Effector memory CD8-positive, alpha-beta T cell (primary cell): ENCODE results near the gene ANKRD16.
"Not testable (repeated sequence)": the region's sequence is repeated elsewhere in the genome, so short reads cannot be mapped to it uniquely, and the experiment has no call there.

Experiments
- ATAC-seq: fragments of 150-1000 bp; cut with Tn5 transposase; replicated peaks from 2 replicates; pipeline ENCODE4 v1.10.0; 2021; ENCODE audit warnings: mild to moderate bottlenecking, moderate library complexity
- DNase-seq, 3 experiments: peaks; one replicate each; pipeline ENCODE4 v3.0.0; 2021
- H3K27ac Mint-ChIP-seq, 2 donors: one replicate each; pipeline ENCODE4 v1.8.0; 2022; ENCODE audit warnings: mild to moderate bottlenecking in 2 of 2, mixed read lengths in 2 of 2, moderate library complexity in 2 of 2
- H3K27me3 Mint-ChIP-seq, 2 donors: one replicate each; pipeline ENCODE4 v1.8.0; 2022; ENCODE audit warnings: mixed read lengths in 2 of 2
- H3K36me3 Mint-ChIP-seq: one replicate; pipeline ENCODE4 v1.8.0; 2022; ENCODE audit warnings: mild to moderate bottlenecking, moderate library complexity, mixed read lengths; ENCODE audit not compliant: insufficient read depth
- H3K4me1 Mint-ChIP-seq, 2 donors: one replicate each; pipeline ENCODE4 v1.8.0; 2022; ENCODE audit warnings: low read depth in 2 of 2, mixed read lengths in 2 of 2
- H3K4me3 Mint-ChIP-seq, 2 donors: one replicate each; pipeline ENCODE4 v1.8.0; 2022; ENCODE audit warnings: mild to moderate bottlenecking in 2 of 2, mixed read lengths in 2 of 2, moderate library complexity in 2 of 2
- H3K9me3 Mint-ChIP-seq, 2 donors: one replicate each; pipeline ENCODE4 v1.8.0; 2022; ENCODE audit warnings: mixed read lengths in 2 of 2

ANKRD16 gene

GRCh38 chr10:5860066-5860465, 29.6 kb downstream of the ANKRD16 start:
- Mint-ChIP-seq H3K27me3 (peaks cover 5 to 7% of the 10 kb centered on the region in 2 donors), H3K9me3 (no peaks in the 10 kb centered on the region), H3K36me3 (no peaks in the 10 kb centered on the region), H3K27ac (no peak overlapping the region), H3K4me1 (no peaks in the 10 kb centered on the region), H3K4me3 (no peak overlapping the region)
- no peak for ATAC-seq
- no peak for DNase-seq

- no peak for DNase-seq
- H3K9me3 Mint-ChIP-seq: no peaks in the 10 kb centered on the region
- H3K27ac Mint-ChIP-seq: peak overlapping the region in 1 of 2 donors; percentile 49
- H3K4me1 Mint-ChIP-seq: no peaks in the 10 kb centered on the region
- H3K36me3 Mint-ChIP-seq: no peaks in the 10 kb centered on the region
- H3K27me3 Mint-ChIP-seq: peaks cover 10 to 15% of the 10 kb centered on the region in 2 donors
- no peak for ATAC-seq
- H3K4me3 Mint-ChIP-seq: no peak overlapping the region
Observed at GRCh38 chr10:5858811-5859210, 30.9 kb downstream of the ANKRD16 start.

- no peak for DNase-seq
- peaks cover under 1% of the 10 kb centered on the region for H3K36me3 Mint-ChIP-seq
- no peaks in the 10 kb centered on the region for H3K9me3 Mint-ChIP-seq
- no peaks in the 10 kb centered on the region for H3K4me1 Mint-ChIP-seq
- H3K4me3 Mint-ChIP-seq: no peak overlapping the region
- H3K27ac Mint-ChIP-seq: no peak overlapping the region
- no peak for ATAC-seq
- peaks cover 19 to 30% of the 10 kb centered on the region in 2 donors for H3K27me3 Mint-ChIP-seq
Observed at GRCh38 chr10:5856701-5857004, 33.0 kb downstream of the ANKRD16 start.

- H3K4me3 Mint-ChIP-seq: no peak overlapping the region
- H3K4me1 Mint-ChIP-seq: no peaks in the 10 kb centered on the region
- DNase-seq: no peak
- ATAC-seq: no peak
- no peaks in the 10 kb centered on the region for H3K9me3 Mint-ChIP-seq
- peaks cover 3% of the 10 kb centered on the region for H3K36me3 Mint-ChIP-seq
- H3K27me3 Mint-ChIP-seq: peaks cover 19 to 30% of the 10 kb centered on the region in 2 donors
- no peak overlapping the region for H3K27ac Mint-ChIP-seq
Observed at GRCh38 chr10:5855979-5856700, 33.6 kb downstream of the ANKRD16 start.

- H3K9me3 Mint-ChIP-seq: no peaks in the 10 kb centered on the region
- ATAC-seq: no peak
Observed at GRCh38 chr10:5854131-5854475, 35.6 kb downstream of the ANKRD16 start.

GRCh38 chr10:5846667-5847066, 43.0 kb downstream of the ANKRD16 start:
- not testable (repeated sequence) for H3K4me1 Mint-ChIP-seq, ATAC-seq, H3K4me3 Mint-ChIP-seq, DNase-seq, H3K27me3 Mint-ChIP-seq, H3K9me3 Mint-ChIP-seq, H3K27ac Mint-ChIP-seq, H3K36me3 Mint-ChIP-seq

More at GRCh38 chr10:5854131-5854475, 35.6 kb downstream of the ANKRD16 start:
- Mint-ChIP-seq H3K4me1 (no peaks in the 10 kb centered on the region), H3K27ac (no peak overlapping the region), H3K4me3 (no peak overlapping the region), H3K36me3 (peaks cover 3% of the 10 kb centered on the region), H3K27me3 (peaks cover 19 to 30% of the 10 kb centered on the region in 2 donors)
- DNase-seq: no peak

GRCh38 chr10:5844345-5845055, 45.2 kb downstream of the ANKRD16 start:
- Mint-ChIP-seq H3K27ac (no peak overlapping the region), H3K4me3 (no peak overlapping the region), H3K36me3 (no peaks in the 10 kb centered on the region), H3K4me1 (peaks cover 6% of the 10 kb centered on the region in 2 donors), H3K9me3 (no peaks in the 10 kb centered on the region), H3K27me3 (peaks cover 16 to 24% of the 10 kb centered on the region in 2 donors)
- DNase-seq (no peak), ATAC-seq (no peak)

GRCh38 chr10:5843686-5844344, 45.9 kb downstream of the ANKRD16 start:
- ATAC-seq (no peak), DNase-seq (no peak)
- Mint-ChIP-seq H3K27me3 (peaks cover 16 to 29% of the 10 kb centered on the region in 2 donors), H3K4me3 (no peak overlapping the region), H3K27ac (no peak overlapping the region), H3K4me1 (peaks cover 6% of the 10 kb centered on the region in 2 donors), H3K36me3 (no peaks in the 10 kb centered on the region), H3K9me3 (no peaks in the 10 kb centered on the region)

- Mint-ChIP-seq H3K4me3 (no peak overlapping the region), H3K9me3 (no peaks in the 10 kb centered on the region), H3K27me3 (peaks cover 16 to 29% of the 10 kb centered on the region in 2 donors), H3K36me3 (peaks cover 5% of the 10 kb centered on the region), H3K27ac (no peak overlapping the region), H3K4me1 (peaks cover 6% of the 10 kb centered on the region in 2 donors)
- no peak for DNase-seq
- no peak for ATAC-seq
Observed at GRCh38 chr10:5841965-5842364, 47.7 kb downstream of the ANKRD16 start.

GRCh38 chr10:5840314-5841307, 49.1 kb downstream of the ANKRD16 start:
- Mint-ChIP-seq H3K4me1 (peaks cover 6% of the 10 kb centered on the region in 2 donors), H3K27me3 (peaks cover 16 to 29% of the 10 kb centered on the region in 2 donors), H3K36me3 (peaks cover 5% of the 10 kb centered on the region), H3K27ac (no peak overlapping the region), H3K4me3 (no peak overlapping the region), H3K9me3 (no peaks in the 10 kb centered on the region)
- DNase-seq: no peak
- peak; percentile 39 for ATAC-seq

- H3K4me1 Mint-ChIP-seq, ATAC-seq, H3K36me3 Mint-ChIP-seq, H3K4me3 Mint-ChIP-seq, H3K27ac Mint-ChIP-seq, DNase-seq, H3K9me3 Mint-ChIP-seq: not testable (repeated sequence)
- H3K27me3 Mint-ChIP-seq: peaks cover 4 to 16% of the 10 kb centered on the region in 2 donors
Observed at GRCh38 chr10:5836181-5836580, 53.5 kb downstream of the ANKRD16 start.

GRCh38 chr10:5835446-5836095, 54.1 kb downstream of the ANKRD16 start:
- Mint-ChIP-seq H3K36me3 (peaks cover 5% of the 10 kb centered on the region), H3K27me3 (peaks cover 0 to 10% of the 10 kb centered on the region in 2 donors), H3K9me3 (no peaks in the 10 kb centered on the region), H3K27ac (no peak overlapping the region), H3K4me3 (no peak overlapping the region), H3K4me1 (no peaks in the 10 kb centered on the region)
- DNase-seq (no peak), ATAC-seq (no peak)
